NK-92 (cell line): ENCODE results near the gene TRIM62.

Experiments used
- DNase-seq: peaks from one replicate; lab custom pipeline; 2025; ENCODE audit not compliant: unreplicated experiment; lab: John Stamatoyannopoulos, UW

Gene TRIM62

DNA sequence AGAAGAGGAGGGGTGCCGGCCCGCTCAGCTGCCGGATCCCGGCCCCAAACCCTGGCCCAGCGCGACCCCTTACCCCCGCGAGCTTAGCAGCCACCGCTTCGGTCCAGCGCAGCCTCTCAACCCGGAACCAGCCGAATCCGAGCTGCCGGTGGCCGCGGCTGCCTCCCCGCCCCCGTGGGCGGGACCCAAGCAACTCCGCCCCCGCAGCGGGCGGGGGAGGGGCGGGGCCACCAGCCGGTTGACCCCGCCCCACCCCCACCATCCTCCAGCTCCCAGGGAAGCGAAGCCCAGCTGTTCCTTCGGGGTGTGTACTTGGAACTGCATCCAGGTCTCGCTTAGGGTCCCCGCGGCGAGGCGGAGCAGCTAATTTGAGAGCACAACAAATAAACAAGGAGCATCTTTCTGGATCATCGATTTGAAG, at the start of gene TRIM62:
TSS of gene TRIM62 (minus strand) at position 123 of the 421 bp plus-strand sequence. CDS start 611 bp downstream, outside the sequence.
- no peak for DNase-seq

DNA sequence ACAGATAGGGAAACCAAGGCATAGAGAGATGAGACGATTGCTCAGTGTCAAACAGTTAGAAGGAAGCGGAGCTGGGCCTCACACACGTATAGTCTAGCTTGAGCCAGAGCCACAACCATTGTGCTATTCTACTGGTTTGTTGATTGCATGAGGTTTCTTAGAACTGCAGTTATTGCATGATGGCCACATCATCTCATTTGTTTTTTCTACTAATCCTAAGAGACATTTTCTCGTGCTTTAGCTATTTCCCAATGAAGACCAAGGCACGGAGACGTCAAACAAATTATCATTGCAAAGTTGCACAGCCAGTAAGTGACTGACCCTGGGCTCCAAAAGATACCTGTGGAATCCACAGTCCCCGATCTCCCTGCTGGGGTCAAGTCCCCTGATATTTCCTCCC, 49.3 kb upstream of the TRIM62 start:
- DNase-seq = no peak

DNA sequence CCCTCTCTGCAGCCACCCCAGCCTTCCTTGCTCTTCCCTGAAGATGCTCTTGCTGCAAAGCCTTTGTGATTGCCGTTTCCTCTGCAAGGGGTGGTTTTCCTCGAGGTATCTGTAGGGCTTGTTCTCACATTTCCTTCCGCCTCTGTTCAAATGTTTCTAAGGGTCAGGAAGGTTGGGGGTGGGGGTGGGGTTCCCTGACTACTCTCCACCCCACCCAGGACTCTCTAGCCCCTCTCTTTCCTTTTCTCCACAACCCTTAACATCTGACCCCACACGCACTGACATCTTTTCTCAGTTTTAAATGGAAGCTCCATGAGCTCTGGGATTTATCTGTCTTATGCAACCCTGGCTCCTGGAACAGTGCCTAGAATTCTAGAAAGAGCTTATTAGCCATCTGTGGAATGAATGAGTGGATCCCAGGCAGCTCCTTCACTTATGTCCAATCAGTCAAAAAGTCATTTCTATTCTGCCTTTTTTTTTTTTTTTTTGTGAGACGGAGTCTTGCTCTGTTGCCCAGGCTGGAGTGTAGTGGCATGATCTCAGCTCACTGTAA, 47.2 kb upstream of the TRIM62 start:
- DNase-seq = no peak

GRCh38 chr1:33225586-33225985, 43.7 kb upstream of the TRIM62 start:
- DNase-seq = no peak

DNA sequence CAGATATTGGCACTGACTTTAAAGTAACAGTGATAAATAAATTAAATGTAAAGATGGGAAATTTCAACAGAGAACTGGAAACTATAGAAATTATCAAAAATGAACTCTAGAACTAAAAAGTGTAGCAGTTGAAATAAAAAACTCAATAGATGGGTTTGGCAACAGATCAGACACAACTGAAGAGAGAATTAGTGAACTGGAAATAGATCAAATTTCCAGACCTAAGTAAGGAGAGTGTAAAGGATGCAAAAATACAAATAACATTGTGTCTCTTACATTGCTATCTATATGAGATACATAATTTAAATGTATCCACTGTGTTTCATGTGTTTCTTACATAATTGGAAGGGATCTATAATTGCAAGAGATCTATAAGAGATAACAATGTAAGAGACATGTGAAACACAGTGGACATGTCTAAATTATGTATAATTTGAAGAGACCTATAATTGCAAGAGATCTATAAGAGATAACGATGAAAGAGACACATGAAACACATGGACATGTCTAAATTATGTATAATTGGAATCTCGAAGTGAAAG, 42.4 kb upstream of the TRIM62 start:
- no peak for DNase-seq

DNA sequence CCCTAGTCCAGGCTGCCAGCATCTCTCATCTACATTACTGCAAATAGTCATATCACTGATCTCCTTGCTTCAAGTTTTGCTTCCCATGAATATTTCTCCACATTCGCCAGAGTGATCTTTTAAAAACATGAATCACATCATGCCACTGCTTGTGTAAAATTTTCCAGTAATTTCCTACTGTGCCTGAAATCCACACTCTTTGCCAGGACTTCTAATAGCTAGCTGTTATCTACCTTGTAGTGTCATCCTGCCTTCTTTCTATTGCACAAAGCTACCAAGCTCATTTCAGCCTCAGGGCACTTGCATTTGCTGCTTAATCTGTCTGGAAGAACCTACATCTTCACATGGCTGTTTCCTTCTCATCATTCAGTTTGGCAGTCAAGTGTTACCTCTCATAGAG, 40.5 kb upstream of the TRIM62 start:
- DNase-seq = no peak

DNA sequence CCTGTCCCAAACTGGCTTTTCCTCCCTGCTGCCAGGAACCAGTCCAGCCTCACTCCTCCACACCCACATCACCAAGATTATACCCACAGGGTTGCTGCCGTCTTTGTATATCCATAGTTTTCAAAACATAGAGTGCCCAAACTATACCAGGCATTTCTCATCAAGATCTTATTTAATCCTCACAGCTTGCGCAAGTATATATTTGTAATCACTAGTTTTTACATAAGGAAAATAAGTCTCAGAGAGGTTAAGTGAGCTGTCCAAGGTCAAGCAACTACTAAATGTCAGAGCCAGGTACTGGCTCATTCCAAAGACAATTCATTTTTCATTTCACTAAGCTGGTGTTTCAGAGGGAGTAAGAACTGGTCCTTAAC, 39.5 kb upstream of the TRIM62 start:
- no peak for DNase-seq

DNA sequence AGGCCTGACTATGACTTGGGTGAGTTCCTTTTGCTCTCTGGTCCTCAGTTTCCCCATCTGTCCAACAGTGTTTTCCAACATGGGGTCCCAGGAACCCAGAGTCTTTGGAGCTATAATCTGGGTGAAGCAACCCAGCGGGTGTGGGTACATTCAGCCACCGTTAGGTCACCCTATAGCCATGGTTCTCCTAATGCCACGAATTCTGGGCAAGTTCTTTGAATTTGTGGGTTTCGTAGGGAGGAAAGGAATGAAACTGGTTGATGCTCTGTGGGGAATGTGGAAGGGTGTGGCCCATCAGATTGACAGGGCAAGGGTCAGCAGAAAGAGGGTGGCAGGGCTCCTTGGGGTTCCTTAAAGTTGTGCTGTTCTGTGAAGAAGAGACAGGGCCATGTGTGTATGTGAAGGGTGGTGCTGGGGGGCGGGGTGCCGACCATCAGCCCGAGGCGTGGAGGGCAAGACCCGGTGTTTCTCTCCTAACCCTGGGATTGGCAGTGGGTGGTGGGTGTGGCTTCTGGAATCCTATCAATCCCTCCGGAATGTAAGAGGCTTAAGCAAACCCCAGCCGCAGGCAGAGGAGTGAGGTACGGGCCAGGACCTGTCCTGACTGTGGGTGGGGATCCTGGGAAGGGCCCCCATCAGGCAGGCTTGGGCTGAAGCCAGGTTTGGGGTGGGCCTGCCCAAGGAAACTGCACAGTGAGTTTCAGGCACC, 39.0 kb upstream of the TRIM62 start:
- DNase-seq = no peak

GRCh38 chr1:33219886-33220661, 38.2 kb upstream of the TRIM62 start:
- no peak for DNase-seq

- no peak for DNase-seq
Measured at GRCh38 chr1:33211972-33212371, 30.1 kb upstream of the TRIM62 start.

DNA sequence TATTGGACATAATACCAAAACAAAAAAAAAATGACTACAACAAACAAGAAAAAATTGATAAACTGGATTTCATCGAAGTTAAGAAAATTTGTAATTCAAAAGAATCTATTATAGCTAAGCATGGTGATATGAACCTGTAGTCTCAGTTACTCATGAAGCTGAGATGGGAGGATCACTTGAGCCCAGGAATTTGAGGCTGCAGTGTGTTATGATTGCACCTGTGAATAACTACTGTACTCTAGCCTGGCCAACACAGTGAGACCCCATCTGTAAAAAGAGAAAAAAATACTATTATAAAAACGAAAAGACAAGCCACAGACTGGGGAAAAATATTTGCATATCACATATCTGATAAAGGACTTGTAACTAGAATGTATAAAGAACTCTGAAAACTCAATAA, 24.5 kb upstream of the TRIM62 start:
- DNase-seq = no peak

DNA sequence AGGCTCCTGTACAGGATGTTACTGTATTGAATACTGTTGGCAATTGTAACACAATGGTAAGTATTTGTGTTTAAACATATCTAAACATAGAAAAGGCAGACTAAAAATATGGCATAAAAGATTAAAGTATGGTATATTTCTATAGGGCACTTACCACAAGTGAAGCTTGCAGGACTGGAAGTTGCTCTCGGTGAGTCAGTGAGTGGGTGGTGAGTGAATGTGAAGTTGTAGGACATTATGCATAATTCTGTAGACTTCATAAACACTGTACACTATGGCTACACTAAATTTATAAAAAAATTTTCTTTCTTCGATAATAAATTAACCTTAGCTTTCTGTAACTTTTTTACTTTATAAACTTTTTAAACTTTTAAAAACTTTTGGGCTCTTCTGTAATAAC, 13.7 kb upstream of the TRIM62 start:
- DNase-seq = no peak

DNA sequence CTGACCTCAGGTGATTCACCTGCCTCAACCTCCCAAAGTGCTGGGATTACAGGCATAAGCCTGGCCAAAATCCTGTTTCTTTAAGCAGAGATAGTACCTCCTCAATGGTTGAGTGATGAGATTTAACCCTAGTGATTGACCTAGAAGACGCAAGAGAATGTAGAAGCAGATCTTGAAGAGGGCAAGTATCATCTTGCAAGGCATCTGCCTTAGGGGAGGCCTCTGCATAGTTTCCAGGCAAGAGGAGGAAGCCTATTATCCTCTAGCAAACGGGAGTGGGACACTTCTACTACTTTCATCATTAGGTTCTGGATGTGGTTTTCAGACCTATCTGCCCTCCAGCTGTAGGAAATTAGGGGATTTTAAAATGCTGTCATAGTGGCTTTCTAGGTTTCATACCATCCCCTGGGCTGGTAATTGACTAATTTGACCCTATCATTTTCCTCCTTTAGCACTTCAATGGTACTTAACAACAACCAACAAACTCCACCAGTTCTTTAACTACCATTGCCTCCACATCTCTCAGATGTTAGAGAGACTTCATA, 10.0 kb upstream of the TRIM62 start:
- DNase-seq = no peak

- no peak for DNase-seq
Measured at GRCh38 chr1:33190701-33191100, 8.9 kb upstream of the TRIM62 start.

DNA sequence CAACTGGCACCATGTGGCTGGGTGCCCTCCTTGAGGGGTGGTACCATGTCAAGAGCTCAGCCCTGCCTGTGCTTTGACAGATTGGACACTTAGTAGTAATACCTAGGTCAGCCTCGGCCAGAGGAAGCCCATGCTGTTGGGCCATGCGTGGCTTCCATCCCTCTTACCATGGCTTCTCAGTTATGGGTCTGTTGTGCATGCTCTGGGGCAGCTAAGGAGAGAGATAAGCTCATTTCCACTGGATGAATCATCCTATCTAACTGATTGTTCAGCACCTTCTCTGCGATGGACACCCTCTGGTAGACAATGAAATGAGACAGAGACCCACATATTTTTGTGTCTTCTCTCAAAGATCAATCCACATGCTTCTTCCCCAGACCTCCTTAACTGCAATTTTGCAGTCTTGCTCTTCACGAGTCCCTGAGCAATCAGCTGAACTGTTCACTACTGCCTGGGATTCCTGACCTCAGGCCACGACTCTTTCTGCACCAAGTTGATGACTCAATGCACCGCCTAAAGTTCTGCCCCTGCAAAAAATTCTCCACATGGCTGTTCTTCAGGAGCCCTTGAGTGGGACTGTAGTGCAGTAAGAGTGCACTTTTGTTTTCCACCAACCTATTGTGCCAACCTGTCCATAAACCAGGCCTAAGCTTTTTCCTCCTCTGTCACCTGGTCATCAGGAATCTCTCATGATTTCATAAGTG, 6.9 kb upstream of the TRIM62 start:
- DNase-seq = no peak

- no peak for DNase-seq
Measured at GRCh38 chr1:33186936-33187335, 5.1 kb upstream of the TRIM62 start.

- no peak for DNase-seq
Measured at GRCh38 chr1:33185541-33185940, 3.7 kb upstream of the TRIM62 start.

DNA sequence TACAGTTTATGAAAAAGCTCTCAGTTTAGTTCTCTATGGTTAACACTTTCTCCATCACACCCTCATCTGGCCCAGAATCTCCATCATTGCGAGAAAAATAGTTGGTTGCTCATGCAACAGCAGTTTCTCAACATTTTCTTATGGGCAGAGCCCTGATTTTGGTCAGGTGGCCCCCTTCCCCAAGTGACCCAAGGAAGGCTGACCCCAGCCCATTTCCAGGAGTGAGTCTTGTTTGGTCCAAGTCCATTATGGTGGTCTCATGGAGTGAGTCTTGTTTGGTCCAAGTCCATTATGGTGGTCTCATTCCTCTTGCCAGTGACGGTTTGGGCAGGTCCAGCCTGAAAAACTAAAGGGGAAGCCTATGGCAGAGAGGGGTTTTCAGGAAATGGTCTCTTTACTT, 1.5 kb upstream of the TRIM62 start:
- DNase-seq = no peak

GRCh38 chr1:33182896-33183295, 1.1 kb upstream of the TRIM62 start:
- no peak for DNase-seq

DNA sequence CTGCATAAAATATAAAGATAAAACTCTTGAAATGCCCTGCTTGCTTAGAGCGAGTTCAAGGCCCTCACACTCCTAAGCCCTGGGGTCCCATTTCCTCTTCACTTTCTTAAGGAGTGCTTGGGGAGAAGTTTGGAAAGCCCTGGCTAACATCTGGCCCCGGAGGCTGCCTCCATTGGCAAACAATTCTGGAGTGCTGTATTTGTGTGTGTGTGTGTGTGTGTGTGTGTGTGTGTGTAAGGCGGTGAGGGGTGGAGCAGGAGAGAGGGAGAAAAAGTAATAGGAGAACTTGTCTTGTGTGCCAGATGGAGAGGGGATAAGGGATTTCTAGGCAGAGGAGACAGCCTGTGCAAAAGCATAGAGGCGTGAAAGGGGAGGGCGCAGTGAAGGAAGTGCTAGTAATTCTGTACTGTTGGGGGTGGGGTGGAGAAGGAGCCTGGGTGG, 578 bp upstream of the TRIM62 start:
- DNase-seq = no peak
